GM19324 (cell line): ENCODE results near the gene ORC4.

Experiments
- ATAC-seq: cut with Tn5 transposase; IDR thresholded peaks from one replicate; pipeline ENCODE4 v1.9.1; 2021; ENCODE audit warnings: mild to moderate bottlenecking, moderate library complexity; ENCODE audit not compliant: unreplicated experiment, low FRiP score

The ORC4 gene

GRCh38 chr2:148020111-148021058 is at the start of gene ORC4:
TSS of gene ORC4 (minus strand) at chr2:148020737. CDS start at chr2:147975958, 44,779 bp downstream.
- peak; percentile 94 for ATAC-seq

GRCh38 chr2:148067801-148068200 is 47.3 kb upstream of the ORC4 start:
- ATAC-seq: no peak

GRCh38 chr2:148065936-148066335 is 45.4 kb upstream of the ORC4 start:
- no peak for ATAC-seq

- no peak for ATAC-seq
Observed at GRCh38 chr2:148063633-148064032, 43.1 kb upstream of the ORC4 start.

GRCh38 chr2:148058641-148059040 is 38.1 kb upstream of the ORC4 start:
- no peak for ATAC-seq

GRCh38 chr2:148052687-148053086 is 32.1 kb upstream of the ORC4 start:
- no peak for ATAC-seq

GRCh38 chr2:148049284-148049683 is 28.7 kb upstream of the ORC4 start:
- ATAC-seq: no peak

GRCh38 chr2:148048475-148049221 is 28.1 kb upstream of the ORC4 start:
- peak; percentile 58 for ATAC-seq

- no peak for ATAC-seq
Observed at GRCh38 chr2:148046802-148047201, 26.3 kb upstream of the ORC4 start.

GRCh38 chr2:148044322-148044721 is 23.8 kb upstream of the ORC4 start:
- ATAC-seq: no peak

- no peak for ATAC-seq
Observed at GRCh38 chr2:148042219-148042618, 21.7 kb upstream of the ORC4 start.

- ATAC-seq: no peak
Observed at GRCh38 chr2:148039783-148040182, 19.2 kb upstream of the ORC4 start.

GRCh38 chr2:148032215-148032614 is 11.7 kb upstream of the ORC4 start:
- ATAC-seq: no peak

- ATAC-seq: no peak
Observed at GRCh38 chr2:148031152-148031551, 10.6 kb upstream of the ORC4 start.

- ATAC-seq: no peak
Observed at GRCh38 chr2:148028781-148029180, 8.2 kb upstream of the ORC4 start.

GRCh38 chr2:148027822-148028221 is 7.3 kb upstream of the ORC4 start:
- no peak for ATAC-seq

- no peak for ATAC-seq
Observed at GRCh38 chr2:148026573-148026972, 6.0 kb upstream of the ORC4 start.

GRCh38 chr2:148023861-148024260 is 3.3 kb upstream of the ORC4 start:
- no peak for ATAC-seq

GRCh38 chr2:148022882-148023281 is 2.3 kb upstream of the ORC4 start:
- no peak for ATAC-seq

- ATAC-seq: no peak
Observed at GRCh38 chr2:148022351-148022750, 1.8 kb upstream of the ORC4 start.

GRCh38 chr2:148021886-148022285 is 1.3 kb upstream of the ORC4 start:
- ATAC-seq: no peak
